22Rv1 (cell line): Measurements from ENCODE around the gene KCNH5.

Experiments used
- H3K27ac ChIP-seq: fragments of 450-650 bp; 2 replicates; pipeline ENCODE4 v1.5.1; 2017
- CTCF ChIP-seq: fragments of 450-650 bp; IDR thresholded peaks from 2 replicates; pipeline ENCODE4 v1.5.1; 2017; ENCODE audit warnings: mild to moderate bottlenecking
- ZFX ChIP-seq: fragments of 450-650 bp; IDR thresholded peaks from 2 replicates; pipeline ENCODE4 v1.6.1; 2017; ENCODE audit warnings: antibody characterized with exemption, borderline replicate concordance

Gene KCNH5

DNA sequence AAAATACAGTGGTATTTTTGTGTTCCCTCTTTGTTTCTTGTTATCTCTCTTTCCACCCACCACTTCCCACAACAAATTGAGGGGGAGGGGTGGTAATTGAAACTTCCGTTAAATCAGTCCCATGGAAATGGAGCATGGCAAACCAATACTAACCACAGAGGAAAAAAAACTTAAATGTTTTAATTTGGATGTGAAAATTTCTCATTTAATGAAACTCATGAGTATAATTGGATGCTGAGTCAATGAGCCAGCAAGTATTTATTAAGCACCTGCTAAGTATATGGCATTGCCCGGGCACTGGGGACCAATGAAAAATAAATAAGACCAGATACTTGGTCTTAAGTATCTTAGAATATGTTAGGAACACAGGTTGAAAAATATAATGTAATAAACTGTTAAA, 147.5 kb downstream of the KCNH5 start:
- H3K27ac ChIP-seq = no peak overlapping the region
- no peak for TF ChIP-seq ZFX
- no peak for TF ChIP-seq CTCF

DNA sequence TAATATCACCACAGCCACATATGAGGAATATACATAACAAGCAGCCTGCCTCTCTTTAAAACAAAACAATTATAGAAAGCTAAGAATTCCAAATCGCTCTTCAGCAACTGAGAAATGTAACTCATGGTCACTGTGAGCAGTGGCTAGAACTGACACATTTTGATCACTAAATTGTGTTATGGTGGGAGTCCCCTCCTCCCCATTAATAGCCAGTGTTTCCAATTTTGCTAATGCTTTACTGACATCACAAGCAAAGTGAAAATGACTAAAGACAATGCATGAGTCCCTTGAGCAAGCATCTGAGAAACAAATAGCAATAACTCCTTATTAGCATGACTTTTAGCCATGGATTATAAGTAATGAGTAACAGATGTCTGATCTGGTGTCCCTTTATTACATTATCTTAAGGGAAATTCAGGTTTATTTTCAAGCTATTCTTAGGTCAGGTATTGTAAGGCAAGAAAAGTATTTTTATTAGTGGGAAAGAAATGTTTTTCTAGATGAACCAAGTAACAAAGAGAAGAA, 148.3 kb downstream of the KCNH5 start:
- H3K27ac ChIP-seq = no peak overlapping the region
- TF ChIP-seq ZFX = no peak
- no peak for TF ChIP-seq CTCF

DNA sequence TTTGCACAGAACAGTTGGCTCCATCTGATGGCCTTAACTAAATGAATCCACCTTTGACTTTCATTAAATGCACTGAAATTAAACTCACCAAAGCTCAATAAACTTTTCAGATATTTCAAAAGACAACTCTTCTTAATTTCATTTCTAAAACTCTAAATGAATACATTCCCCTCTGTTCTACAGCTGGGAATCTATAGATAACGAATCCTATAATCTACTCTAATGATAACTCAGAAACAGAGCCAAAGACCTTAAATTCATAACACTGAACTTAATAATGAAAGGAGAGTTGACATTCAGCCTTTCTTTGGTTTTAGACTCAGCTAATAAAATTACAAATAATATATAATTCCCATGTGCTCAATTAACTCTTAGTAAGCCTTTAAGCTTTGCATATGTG, 150.5 kb downstream of the KCNH5 start:
- TF ChIP-seq ZFX (no peak), CTCF (no peak)
- no peak overlapping the region for H3K27ac ChIP-seq

DNA sequence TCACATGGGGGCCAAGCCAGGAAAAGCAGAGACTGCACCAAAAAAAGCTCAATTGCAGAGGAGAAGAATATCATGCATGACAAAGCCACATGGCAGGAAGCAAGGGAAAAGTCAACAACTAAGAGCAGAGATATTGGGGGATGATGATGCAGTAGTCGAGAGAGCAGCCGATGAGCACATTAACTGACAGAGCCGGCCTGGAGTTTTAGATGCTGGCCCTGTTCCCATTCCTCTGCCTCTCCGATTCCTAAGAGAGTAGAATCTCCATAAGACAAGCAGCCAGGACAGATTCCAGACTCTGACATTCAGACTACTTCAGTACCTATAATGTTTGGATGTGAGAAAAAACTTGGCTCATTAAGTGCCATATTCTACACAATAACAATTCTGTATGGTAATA, 155.9 kb downstream of the KCNH5 start:
- H3K27ac ChIP-seq = no peak overlapping the region
- TF ChIP-seq CTCF (no peak), ZFX (no peak)

- no peak overlapping the region for H3K27ac ChIP-seq
- TF ChIP-seq ZFX (no peak), CTCF (no peak)
Measured at GRCh38 chr14:62886461-62886860, 158.8 kb downstream of the KCNH5 start.

GRCh38 chr14:62885451-62885850, 159.8 kb downstream of the KCNH5 start:
- TF ChIP-seq ZFX (no peak), CTCF (no peak)
- no peak overlapping the region for H3K27ac ChIP-seq

GRCh38 chr14:62882967-62883366, 162.3 kb downstream of the KCNH5 start:
- no peak for TF ChIP-seq CTCF
- H3K27ac ChIP-seq = no peak overlapping the region
